Right forelimb (tissue), 1 donor: Measurements from ENCODE around the gene CNBD2.
"Not testable (repeated sequence)": the region's sequence is repeated elsewhere in the genome, so short reads cannot be mapped to it uniquely, and the experiment has no call there.

ENCODE experiments used
- DNase-seq: peaks from one replicate; pipeline ENCODE4 v3.0.0-alpha.2; 2018

The CNBD2 gene

GRCh38 chr20:36064658-36065426, 96.5 kb downstream of the CNBD2 start:
- DNase-seq = peak; percentile 97

DNA sequence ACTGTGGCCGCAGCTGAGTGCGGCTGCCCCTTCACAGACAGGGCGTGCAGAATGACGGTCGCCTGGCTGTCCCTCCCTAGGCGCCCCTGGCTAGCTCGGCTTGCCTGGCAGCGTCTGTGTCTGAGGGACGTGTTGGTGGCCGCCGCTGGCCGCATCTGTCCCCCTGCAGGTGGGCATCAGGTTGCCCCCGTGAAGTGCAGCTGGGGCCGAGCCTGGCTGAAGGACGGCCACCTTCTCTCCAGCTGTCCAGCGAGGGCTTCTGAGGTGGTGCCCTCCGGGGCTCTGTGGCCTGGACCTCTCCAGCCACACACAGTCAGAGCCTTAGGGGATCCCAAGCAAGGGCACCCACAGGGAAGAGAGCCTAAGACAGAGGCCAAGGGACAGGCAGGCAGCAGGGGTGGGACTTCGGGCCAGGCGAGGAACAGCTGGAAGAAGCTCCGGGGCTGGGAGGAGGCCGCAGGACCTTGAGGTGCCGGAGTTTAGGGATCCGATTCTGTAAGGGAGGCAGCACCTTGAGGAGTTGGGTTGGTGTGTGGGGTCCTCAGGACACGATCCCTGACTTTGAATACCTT, 97.1 kb downstream of the CNBD2 start:
- no peak for DNase-seq

DNA sequence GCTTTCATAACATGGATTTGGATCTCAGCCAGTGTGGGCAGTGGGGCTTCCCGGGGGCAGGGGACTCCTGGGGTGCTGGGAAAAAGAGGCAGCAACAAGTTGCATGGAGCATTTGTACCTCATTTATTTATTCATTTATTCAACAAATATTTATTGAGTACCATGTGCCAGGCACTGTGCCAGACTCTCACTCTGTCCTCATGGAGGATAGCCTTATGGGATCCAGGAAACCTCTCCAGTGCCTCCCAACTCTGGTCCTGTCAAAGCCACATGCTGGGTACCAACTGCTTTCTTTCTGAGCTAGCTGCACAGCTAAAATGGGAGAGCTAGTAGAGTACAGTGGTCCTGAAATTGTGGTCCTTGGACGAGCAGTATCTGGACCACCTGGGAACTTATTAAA, 98.4 kb downstream of the CNBD2 start:
- no peak for DNase-seq

- DNase-seq = not testable (repeated sequence)
Measured at GRCh38 chr20:36068526-36068925, 100.1 kb downstream of the CNBD2 start.

GRCh38 chr20:36070451-36070850, 102.1 kb downstream of the CNBD2 start:
- peak; percentile 49 for DNase-seq

- DNase-seq = no peak
Measured at GRCh38 chr20:36071848-36072247, 103.5 kb downstream of the CNBD2 start.

GRCh38 chr20:36074983-36075382, 106.6 kb downstream of the CNBD2 start:
- no peak for DNase-seq

DNA sequence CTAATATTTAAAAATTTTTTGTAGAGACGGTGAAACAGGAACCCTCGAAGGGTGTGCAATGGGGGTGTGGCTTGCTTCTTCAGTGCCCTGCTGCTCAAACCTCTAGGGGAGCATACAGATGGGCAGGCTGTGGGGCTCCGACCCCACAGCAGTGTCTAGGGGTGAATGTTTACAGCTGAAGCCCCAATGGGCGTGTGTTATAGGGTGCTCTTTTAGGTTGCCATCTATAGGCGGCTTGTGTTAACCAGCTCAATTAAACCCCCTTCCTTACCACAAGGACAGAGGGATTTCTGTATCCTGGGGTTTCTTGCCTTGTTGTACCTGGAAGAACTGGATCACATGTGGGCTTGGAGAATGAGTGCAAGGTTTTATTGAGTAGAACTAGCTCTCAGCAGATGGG, 109.4 kb downstream of the CNBD2 start:
- DNase-seq = not testable (repeated sequence)

DNA sequence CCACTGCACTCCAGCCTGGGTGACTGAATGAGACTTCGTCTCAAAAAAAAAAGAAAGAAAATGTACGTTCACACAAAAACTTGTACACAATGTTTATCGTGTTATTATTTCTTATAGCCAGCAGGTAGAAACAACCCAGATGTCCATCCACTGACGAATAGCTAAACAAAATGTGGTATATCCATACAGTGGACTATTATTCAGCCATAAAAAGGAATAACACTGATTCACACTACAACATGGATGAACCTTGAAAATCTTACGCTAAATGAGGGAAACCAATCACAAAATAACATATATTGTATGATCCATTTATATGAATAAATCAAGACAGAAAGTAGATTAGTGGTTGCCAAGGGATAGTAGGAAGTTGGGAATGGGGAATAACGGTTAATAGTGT, 111.1 kb downstream of the CNBD2 start:
- DNase-seq = no peak

DNA sequence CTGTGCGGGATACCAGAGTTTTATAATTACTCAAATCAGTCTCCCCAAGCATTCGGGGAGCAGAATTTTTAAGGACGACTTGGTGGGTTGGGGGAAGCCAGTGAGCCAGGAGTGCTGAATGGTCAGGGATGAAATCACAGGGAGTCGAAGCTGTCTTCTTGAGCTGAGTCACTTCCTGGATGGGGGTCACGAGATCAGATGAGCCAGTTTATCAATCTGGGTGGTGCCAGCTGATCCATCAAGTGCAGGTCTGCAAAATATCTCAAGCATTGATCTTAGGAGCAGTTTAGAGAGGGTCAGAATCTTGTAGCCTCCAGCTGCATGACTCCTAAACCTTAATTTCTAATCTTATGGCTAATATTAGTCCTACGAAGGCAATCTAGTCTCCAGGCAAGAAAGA, 111.6 kb downstream of the CNBD2 start:
- DNase-seq = not testable (repeated sequence)
